ENCODE data around the gene PIK3R5.

The PIK3R5 gene

DNA sequence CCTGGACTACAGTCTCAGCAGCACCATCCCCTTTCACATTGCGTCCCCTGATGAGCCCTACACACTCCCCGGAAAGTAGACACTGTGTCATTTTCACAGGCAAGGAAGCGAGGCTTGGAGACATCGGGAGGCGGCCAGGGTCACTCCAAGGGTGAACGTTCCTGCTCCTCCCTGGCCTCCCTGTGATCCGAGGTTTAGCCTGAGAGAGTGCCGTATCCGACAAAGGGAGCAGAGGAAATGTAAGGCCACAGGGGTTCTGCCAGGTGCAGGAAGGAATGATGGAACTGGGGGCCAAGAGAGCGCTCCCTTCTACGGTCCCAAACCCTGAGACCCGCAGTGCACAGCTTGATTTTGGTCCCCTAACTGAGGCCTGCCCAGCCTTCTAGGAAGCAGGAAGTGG lies 90.1 kb downstream of the PIK3R5 start:
- Histone ChIP-seq H3K4me3 (ENCODE audit: low read depth, low read length) (no peak overlapping the region), H3K9me3 (ENCODE audit: severe bottlenecking) (no peaks in the 10 kb centered on the region), H3K36me3 (no peaks in the 10 kb centered on the region), H3K27ac (no peak overlapping the region), H3K27me3 (ENCODE audit: insufficient read depth, low read depth, severe bottlenecking) (no peaks in the 10 kb centered on the region)
- DNase-seq = no peak
- TF ChIP-seq, protein P1, sequence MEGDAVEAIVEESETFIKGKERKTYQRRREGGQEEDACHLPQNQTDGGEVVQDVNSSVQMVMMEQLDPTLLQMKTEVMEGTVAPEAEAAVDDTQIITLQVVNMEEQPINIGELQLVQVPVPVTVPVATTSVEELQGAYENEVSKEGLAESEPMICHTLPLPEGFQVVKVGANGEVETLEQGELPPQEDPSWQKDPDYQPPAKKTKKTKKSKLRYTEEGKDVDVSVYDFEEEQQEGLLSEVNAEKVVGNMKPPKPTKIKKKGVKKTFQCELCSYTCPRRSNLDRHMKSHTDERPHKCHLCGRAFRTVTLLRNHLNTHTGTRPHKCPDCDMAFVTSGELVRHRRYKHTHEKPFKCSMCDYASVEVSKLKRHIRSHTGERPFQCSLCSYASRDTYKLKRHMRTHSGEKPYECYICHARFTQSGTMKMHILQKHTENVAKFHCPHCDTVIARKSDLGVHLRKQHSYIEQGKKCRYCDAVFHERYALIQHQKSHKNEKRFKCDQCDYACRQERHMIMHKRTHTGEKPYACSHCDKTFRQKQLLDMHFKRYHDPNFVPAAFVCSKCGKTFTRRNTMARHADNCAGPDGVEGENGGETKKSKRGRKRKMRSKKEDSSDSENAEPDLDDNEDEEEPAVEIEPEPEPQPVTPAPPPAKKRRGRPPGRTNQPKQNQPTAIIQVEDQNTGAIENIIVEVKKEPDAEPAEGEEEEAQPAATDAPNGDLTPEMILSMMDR (IDR thresholded peaks at IDR 0.05; ENCODE audit: low read depth, low read length) = no peak

DNA sequence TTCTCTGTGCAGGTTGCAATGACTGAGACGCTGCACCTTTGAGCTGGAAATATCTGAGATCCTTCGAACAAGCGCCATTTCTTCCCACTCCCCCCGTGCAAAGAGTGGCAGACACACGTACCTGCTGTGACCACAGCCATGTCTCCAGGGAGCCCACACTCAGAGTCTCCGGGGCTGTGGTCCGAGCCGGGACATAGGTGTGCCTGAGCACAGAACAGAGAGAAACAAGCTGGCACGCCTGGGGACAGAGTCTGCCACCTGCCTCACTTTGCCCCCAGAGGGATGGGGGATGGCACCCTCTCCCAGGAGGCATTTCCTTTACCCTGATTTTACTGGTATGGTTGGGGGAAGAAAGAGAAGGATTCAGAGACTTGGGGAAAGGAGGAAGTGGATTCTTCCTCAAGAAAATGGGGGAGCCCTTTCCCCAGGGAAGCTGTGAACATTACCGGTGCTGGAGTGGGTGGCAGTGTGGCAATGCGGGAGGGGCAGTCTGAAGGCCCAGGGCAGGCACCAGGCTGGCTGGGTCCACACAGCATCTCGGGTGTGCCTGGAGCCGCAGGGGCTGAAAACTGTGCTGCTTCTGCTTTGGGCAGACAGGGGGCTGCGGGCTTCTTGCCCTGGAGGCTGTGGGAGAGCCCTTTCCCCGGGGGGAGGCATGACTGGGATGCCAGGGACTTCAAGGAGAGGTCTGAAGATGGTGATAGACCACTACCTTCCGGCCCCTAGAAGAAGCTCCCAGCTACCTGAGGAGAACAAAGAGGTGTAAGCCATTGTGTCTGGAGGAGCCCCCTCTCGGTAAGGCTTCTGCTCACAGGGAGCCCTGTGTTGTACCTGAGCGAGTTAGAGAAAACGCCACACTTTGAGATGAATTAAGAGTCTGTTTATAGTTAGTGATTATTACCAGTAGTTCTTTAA lies 91.4 kb downstream of the PIK3R5 start:
- Histone ChIP-seq H3K27ac (no peak overlapping the region), H3K4me3 (ENCODE audit: low read depth, low read length) (no peak overlapping the region), H3K27me3 (ENCODE audit: insufficient read depth, low read depth, severe bottlenecking) (no peaks in the 10 kb centered on the region), H3K36me3 (no peaks in the 10 kb centered on the region), H3K9me3 (ENCODE audit: severe bottlenecking) (no peaks in the 10 kb centered on the region)
- TF ChIP-seq, protein P1 (IDR thresholded peaks at IDR 0.05; ENCODE audit: low read depth, low read length) = no peak
- DNase-seq = no peak

DNA sequence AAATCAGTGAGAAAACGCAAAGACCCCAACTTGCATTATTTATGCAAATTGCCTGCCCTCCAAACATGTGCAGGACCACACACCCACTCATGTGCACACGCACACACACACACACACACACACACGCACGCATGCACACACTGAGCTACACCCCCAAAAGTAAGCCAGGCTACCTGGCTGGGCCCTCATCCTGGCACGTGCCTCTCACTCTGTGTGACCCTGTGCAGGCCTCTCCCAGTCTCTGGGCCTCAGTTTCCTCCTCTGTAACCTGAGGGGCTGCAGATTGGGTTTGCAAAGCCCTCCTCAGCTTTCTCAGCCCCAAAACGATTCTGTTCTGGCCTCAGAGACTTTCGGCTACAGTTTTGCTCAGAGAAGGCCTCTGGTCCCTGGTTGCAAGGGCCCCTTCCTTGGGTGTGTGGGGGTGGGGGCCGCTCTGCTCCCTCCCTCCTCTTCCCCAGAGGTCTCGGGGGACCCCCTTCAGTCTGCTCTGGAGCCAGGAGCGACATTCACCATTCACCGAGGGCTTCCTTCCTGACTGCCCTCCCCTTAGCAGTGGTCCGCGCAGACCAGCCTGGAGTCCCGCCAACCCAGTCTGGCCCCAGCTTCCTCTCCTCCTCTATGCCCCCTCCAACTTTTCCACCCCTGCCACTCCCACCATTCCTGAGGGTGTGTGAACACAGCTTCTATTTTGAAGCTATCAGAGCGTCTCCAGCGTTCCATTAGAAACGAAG lies 92.6 kb downstream of the PIK3R5 start:
- no peaks in the 10 kb centered on the region for H3K36me3 ChIP-seq
- no peak overlapping the region for H3K27ac ChIP-seq
- DNase-seq = no peak
- H3K9me3 ChIP-seq (ENCODE audit: severe bottlenecking) = no peaks in the 10 kb centered on the region
- TF ChIP-seq, protein P1 (IDR thresholded peaks at IDR 0.05; ENCODE audit: low read depth, low read length) = no peak
- H3K27me3 ChIP-seq (ENCODE audit: insufficient read depth, low read depth, severe bottlenecking) = no peaks in the 10 kb centered on the region
- no peak overlapping the region for H3K4me3 ChIP-seq (ENCODE audit: low read depth, low read length)

DNA sequence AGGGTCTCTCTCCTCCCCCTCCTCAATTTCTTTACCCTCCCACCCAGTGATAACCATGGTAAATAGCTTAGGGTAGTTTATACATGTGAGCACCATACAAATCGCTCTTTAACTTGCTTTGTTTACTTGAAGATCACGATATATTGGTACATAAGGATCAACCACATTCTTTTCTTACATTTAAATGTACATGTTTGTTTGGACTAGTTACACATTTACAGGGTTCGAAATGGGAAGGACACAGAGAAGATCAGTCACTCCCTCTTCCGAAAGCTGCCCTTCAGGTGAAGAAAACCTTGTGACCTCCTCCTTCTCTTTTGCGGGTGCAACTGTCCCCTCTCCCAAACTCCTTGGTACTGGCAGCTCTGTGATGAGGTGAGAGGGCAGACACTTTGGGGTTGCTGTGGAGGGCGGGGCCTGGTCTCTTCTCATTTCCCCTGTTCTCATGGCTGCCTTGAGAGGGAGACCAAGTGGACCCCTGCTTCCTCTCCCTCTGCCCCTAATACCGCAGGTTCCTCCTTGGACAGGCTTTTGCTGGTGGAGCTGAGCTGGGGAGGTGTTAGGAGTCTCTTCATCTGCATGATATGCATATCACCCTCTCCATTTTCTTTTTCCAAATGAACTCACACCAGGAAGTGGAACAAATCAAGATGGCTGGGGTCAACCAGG lies 93.3 kb downstream of the PIK3R5 start:
- no peak overlapping the region for H3K27ac ChIP-seq
- no peaks in the 10 kb centered on the region for H3K27me3 ChIP-seq (ENCODE audit: insufficient read depth, low read depth, severe bottlenecking)
- H3K9me3 ChIP-seq (ENCODE audit: severe bottlenecking) = no peaks in the 10 kb centered on the region
- no peak overlapping the region for H3K4me3 ChIP-seq (ENCODE audit: low read depth, low read length)
- no peak for DNase-seq
- no peaks in the 10 kb centered on the region for H3K36me3 ChIP-seq
- TF ChIP-seq, protein P1 (IDR thresholded peaks at IDR 0.05; ENCODE audit: low read depth, low read length) = no peak

DNA sequence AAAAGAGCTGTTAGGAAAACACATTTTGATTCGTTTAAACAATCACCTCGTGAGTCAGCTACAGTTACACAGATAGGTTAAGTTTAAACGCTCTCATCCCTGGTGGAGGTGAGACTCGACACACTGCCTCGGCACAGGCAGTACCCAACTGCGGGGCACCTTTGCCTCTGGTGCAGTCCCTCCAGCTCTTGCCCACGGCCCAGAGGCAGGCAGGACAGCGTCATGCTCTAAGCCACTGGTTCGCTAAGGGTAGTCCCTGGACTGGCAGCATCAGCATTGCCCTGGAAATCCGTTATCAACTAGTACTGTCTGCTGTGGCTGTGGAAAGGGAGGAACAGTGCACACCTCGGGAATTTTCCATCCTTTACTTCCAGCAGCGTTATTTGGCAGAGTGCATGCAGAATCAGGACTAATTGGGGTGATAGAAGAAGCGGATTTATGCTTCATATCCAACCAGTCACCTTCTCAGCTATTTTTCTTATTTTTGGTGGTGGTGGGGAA lies 94.4 kb downstream of the PIK3R5 start:
- H3K9me3 ChIP-seq (ENCODE audit: severe bottlenecking) = no peaks in the 10 kb centered on the region
- no peaks in the 10 kb centered on the region for H3K27me3 ChIP-seq (ENCODE audit: insufficient read depth, low read depth, severe bottlenecking)
- no peak for DNase-seq
- no peak overlapping the region for H3K27ac ChIP-seq
- H3K36me3 ChIP-seq = no peaks in the 10 kb centered on the region
- TF ChIP-seq, protein P1 (IDR thresholded peaks at IDR 0.05; ENCODE audit: low read depth, low read length) = no peak
- no peak overlapping the region for H3K4me3 ChIP-seq (ENCODE audit: low read depth, low read length)
